Measurements from ENCODE around the gene KRT14.
"Not testable (repeated sequence)": the region's sequence is repeated elsewhere in the genome, so short reads cannot be mapped to it uniquely, and the experiment has no call there.

Gene KRT14

DNA sequence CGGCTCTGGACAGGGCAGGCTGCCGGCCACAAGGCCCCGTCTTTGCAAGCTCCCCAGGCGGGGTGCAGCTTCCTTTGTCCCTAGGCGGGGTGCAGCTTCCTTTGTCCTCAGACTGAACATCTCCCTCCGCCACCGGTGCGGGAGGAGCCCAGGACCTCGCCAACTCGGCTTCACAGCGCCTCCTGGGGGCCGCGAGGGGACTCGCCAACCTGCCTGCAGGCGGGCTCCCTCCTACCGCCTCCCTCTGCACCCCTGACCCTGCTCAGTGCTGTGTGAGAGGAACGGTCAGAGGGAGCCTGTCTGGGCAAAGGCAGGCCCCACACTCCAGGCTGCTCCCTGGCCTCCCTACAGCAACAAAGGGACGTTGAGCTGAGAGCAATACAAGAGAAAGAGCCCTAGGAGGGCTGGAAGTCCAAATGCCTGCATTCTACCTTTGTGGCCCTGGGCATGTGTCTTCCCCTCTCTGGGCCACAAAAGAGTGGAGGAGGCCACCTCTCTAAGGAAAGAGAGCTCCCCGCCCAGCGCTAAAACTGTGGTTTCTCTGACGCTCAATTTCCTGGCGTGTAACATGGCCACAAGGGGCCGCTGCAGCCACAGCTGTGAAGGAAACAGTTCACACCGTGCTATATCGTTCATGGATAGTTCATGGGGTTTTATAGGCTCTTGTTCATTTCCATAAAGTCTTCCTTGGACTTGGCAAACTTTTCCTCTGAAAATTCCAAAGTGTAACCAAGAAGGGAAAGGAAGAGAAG, 37.7 kb downstream of the KRT14 start:
- in situ Hi-C loops (cut with MboI; ENCODE audit: low sequenced_read_pairs) = loop anchor here (5.0 kb wide), 1 partner anchor 42 kb away; the partner anchor contains the start of gene KRT13

DNA sequence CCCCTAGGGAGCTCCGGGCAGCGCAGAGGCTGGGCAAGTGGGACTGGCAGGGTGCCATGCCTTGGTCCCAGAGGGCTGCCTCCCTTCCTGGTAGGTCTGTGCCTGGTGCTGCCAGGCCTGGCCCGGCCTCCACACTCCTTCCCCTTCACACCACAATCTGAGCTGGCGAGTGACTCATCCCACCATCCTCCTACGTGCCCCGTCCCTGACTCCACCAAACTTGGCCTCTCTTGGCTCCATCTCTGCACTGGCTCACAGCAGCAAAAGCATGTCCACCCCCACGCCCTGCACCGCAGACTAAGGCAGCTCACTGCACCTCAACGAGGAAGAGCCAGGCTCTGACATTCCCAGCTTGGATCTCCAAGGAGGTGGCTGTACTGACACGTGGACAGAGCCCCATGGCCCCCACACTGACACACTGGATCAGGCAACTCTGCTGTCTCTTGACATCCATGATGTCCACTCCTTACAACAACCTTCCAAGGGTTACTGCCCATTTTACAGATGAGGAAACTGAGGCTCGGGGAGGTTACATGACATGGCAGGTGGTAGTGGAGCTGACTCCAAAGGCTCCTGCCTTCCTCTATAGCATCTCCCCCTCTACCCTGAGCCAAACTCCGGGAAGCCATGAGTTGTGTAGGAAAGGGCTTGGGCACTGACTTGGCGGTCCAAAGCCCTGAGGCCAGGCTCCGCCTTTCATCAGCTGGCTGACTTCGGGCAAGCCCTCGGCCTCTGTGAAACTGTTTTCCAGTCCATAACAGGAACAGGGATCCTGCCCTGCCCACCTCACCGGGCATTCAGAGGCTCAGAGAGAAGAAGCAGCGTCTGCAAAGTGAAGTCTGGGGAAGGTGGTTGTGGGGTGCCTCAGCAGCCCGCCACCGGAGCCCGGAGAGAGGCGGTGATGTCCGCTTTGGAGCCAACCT, 38.5 kb downstream of the KRT14 start:
- in situ Hi-C loops (cut with MboI; ENCODE audit: low sequenced_read_pairs) = loop anchor here (5.0 kb wide), 1 partner anchor 41 kb away; the partner anchor contains the start of gene KRT13

DNA sequence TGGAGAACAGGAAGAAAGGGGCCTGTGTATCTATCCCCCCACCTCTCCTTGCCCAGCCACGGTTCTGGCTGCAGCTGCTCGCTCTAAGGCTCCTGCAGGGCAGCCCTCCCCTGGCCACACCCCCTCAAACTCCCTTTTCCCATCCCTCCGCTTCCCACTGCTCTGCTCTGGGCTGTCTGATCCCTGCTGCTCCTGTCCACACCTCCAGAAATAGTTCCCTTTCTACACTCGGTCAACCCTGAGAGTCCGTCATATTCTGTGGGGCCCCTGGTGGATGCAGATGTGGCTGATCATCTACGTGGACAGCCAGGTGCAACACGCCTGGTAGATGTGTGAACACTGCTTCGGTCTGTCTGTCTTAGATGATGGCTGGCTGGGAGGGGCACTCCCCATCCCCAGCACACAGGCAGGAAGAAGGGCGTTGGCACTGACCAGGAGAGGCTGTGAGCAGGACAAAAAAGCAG, 39.3 kb downstream of the KRT14 start:
- in situ Hi-C loops (cut with MboI; ENCODE audit: low sequenced_read_pairs) = loop anchor here (5.0 kb wide), 1 partner anchor 40 kb away; the partner anchor contains the start of gene KRT13

DNA sequence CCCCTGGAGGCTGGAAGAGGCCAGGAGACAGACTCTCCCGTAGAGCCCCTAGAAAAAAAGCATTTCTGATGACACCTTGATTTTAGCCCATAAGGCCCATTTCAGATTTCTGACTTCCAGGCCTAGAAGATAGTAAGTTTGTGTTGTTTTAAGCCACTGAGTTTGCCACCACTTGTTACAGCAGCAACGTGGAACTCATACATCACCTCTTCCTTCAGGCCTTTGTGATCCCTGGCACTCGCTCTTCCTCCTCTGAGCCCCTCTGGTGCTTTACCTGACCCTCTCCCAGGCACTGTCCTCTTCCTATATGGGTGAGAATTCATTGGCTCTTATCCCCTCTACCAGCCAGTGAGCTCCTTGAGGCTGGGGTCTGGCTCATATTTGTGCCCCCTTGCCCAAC, 39.9 kb downstream of the KRT14 start:
- in situ Hi-C loops (cut with MboI; ENCODE audit: low sequenced_read_pairs) = loop anchor here (5.0 kb wide), 1 partner anchor 40 kb away; the partner anchor contains the start of gene KRT13

DNA sequence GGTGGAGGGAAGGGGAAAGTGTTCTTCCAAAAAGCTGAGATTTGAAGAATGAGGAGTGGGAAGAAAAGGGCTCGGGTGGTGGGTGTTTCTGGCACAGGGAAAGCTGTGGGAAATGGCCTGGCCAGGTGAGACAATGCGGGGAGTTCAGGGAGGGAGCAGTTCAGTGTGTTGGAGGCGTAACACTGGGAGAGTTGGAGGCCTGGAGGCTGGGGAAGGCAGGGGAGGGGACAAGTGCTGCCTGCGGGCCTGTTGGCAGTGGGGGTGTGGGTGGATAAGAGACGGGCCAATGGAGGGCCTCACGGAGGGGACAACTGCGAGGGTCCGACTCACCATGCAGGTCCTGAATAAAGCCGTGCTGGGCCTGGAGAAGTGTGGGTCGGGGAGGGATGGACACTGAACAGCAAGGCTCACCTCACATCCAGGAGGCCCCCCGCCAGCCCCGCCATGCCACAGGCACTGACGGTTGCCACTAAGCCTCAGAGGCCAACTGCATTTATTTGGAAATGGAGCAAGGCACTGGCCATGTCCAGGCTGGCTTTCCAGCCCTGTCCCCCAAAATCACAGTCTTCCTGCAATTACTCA, 40.8 kb downstream of the KRT14 start:
- in situ Hi-C loops (cut with MboI; ENCODE audit: low sequenced_read_pairs) = loop anchor here (5.0 kb wide), 1 partner anchor 39 kb away; the partner anchor contains the start of gene KRT13

DNA sequence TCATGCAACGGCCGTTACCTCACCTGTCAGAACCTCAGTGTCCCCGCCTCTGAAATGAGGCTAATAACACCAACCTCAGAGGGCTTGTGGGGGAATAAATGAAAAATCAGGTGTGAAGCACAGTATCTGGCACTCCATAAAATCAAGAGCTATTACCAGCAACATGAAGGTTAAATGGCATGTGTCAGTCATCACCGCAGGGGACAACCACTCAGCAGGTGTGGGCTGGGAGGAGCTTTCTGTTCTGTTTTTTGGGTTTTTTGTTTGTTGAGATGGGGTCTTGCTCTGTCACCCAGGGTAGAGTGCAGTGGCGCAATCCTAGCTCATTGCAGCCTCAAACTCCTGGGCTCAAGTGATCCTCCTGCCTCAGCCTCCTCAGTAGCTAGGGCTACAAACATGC, 41.8 kb downstream of the KRT14 start:
- in situ Hi-C loops (cut with MboI; ENCODE audit: low sequenced_read_pairs) = loop anchor here (5.0 kb wide), 1 partner anchor 38 kb away; the partner anchor contains the start of gene KRT13

DNA sequence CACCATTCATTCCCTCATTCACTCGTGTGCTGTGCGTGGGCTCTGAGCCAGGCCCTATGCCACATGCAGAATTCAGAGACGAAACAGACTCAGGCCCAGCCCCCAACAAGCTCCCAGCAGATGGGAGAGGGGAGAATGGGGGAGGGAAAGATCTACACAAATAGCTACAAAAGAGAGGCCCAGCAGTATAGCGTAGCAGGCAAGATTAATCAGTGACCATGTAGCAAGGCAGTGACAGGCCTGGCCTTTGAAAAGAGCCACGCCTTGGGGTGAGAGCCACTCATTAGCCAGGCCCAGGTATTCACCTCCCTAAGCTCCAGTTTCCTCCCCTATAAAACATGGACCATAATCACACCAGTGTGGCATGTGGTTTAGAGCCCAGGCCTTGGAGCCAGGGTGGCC, 42.2 kb downstream of the KRT14 start:
- in situ Hi-C loops (cut with MboI; ENCODE audit: low sequenced_read_pairs) = no loop called here

DNA sequence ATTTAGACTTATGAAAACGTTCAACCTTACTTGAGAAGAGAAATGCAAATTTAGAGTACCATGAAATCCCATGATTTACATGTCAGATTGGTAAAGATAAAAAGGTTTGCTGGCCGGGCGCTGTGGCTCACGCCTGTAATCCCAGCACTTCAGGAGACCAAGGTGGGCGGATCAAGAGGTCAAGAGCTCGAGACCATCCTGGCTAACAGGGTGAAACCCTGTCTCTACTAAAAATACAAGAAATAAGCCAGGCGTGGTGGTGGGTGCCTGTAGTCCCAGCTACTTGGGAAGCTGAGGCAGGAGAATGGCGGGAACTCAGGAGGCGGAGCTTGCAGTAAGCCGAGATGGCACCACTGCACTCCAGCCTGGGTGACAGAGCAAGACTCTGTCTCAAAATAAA, 43.9 kb downstream of the KRT14 start:
- in situ Hi-C loops (cut with MboI; ENCODE audit: low sequenced_read_pairs) = not testable (repeated sequence)

DNA sequence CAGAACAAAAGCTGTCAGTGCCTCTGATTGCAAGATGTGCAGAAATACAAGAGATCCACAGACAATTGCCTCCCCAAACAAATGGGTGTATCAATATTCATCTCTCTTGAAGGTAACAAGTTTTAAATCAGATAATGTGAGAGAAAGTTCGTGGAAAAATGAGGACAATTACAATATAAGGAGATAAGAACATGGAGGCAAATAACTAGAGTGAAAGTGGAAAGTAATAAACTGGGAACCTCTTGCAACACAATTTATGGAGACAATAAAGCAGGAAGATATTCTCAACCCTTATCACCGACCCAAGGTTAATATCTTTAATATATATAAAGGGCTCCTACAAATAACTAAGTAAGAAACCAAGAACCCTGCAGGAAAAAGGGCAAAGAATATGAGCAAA, 44.3 kb downstream of the KRT14 start:
- in situ Hi-C loops (cut with MboI; ENCODE audit: low sequenced_read_pairs) = no loop called here

DNA sequence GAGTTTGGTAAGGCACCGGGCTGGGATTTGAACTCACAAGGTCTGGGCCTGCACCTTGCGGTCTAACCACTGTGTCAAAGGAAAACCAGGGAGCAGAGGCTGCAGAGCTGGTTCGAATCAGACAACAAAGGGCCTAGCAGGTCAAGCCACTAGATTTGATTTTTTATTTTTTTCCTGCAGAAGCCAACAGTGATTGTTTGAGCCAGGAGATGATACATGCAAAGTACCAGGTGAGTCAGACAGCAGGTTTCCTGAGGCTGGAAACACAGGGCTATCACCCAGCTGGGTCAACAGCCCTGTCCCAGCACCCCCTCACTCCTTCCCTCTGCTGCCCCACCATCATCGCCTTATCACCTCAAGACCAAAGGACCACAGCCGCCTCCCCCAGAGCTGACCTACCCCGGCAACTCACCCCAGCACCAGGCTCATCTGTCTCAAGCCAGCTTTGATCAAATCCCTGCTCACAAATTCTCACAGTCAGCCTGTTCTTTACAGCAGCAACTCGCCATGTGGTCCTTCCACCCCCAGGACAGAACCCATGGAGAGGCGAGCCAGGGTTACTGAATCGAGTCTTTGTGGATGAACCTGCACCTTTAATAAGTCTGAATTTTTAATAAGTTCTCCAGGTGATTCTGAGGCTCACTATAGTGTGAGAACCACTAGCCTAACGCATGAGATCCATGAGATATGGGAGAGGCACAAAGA, 45.6 kb downstream of the KRT14 start:
- in situ Hi-C loops (cut with MboI; ENCODE audit: low sequenced_read_pairs) = no loop called here

DNA sequence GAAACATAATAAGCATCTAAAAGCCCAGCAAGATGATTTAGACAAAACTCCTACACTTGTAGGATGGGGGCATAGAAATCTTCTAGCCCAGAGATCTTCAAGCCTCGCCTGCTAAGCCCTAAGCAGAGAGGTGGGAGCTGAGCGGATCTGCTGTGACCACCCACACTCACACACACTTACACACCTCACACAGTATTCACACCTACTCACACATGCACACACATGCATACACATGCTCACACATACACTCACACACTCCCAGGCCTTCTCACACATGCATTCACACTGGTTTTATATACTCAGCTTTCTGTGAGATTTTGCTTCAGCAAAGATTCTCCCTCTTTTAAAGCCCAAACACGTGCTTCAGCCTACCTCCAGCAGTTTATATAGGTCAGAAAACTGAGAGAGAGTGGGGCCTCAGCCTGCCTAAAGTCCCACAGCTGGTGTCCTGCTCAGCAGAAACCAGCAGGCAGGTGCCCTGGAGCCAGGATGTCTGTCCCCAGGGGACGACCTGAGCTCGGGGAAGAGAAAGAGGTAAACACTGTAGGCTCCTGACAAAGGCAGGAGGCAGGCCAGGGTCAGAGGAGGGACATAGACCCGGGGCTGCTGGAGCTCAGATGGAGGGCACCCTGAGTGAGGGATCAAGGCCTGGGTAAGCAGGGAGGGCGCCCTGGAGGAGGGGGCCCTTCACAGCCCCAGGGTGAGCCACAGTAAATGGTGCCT, 46.6 kb downstream of the KRT14 start:
- in situ Hi-C loops (cut with MboI; ENCODE audit: low sequenced_read_pairs) = no loop called here

DNA sequence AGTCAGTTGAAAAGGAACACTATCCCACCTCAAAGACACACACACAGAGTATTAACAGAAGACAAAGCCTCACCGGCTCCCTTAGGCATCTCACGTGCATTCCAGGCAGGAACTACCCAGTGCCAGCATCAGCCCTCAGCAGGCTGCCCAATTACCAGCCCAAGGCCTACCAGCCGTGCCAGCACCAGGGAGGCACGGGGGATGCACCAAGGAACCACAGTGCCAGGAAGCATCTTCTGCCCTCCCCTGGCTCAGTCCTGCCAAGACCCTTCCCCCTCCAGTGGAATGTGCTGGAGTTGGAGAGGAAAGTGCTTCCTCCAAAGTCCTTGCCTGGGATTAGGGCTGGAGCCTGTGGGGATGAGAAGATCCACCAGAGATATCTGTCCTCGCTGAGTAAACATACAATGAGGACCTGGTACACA, 47.6 kb downstream of the KRT14 start:
- in situ Hi-C loops (cut with MboI; ENCODE audit: low sequenced_read_pairs) = no loop called here

DNA sequence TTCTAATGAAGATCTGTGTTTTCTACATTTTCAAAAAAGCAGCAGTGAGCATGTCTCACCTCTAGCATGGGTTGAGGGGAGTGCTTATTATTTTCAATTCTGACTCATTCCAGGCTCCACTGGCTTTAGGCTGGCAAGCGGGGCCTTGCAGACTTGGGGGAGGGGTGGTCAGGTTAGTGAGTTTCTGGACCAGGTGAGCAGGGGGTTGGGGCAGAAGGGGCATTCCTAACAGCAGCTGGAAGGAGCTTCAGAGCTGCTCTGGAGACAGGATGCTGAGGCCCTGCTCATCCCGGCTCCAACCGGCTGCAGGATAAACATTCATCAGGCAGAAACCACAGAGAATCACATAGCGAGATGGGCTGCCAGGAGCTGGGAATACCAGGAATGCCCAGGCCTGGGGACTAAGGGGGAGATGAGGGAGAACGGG, 48.1 kb downstream of the KRT14 start:
- in situ Hi-C loops (cut with MboI; ENCODE audit: low sequenced_read_pairs) = no loop called here

DNA sequence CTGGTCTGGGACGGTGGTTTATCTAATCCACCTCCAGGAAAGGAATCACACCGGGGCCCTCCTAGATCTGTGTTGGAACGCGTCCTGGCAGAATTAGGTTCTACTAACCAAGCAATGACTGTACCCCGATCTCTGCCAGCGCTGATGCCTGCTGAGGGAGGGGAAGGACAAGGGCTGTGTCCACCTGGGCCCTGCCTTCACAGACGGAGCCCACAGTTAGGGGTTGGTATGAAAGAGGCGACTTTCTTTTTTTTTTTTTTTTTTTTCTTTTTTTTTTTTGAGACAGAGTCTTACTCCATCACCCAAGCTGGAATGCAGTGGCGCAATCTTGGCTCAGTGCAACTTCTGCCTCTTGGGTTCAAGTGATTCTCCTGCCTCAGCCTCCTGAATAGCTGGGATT, 48.7 kb downstream of the KRT14 start:
- in situ Hi-C loops (cut with MboI; ENCODE audit: low sequenced_read_pairs) = no loop called here

DNA sequence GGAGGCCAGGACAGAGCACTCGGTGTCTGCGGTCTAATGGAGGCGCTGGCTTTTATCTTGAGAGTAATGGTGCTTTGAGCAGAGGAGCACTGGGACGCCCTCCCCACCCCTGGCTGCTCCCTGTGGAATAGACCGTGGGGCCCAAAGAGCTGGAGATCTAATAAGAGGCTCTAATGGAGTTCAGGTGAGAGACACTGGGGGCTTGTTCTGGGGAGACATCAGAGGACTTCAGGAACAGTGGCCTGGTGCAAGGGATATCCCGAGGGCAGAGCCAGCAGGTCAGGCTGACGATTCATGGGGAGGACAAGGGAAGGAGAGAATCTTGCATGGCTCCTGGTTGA, 49.1 kb downstream of the KRT14 start:
- in situ Hi-C loops (cut with MboI; ENCODE audit: low sequenced_read_pairs) = no loop called here

DNA sequence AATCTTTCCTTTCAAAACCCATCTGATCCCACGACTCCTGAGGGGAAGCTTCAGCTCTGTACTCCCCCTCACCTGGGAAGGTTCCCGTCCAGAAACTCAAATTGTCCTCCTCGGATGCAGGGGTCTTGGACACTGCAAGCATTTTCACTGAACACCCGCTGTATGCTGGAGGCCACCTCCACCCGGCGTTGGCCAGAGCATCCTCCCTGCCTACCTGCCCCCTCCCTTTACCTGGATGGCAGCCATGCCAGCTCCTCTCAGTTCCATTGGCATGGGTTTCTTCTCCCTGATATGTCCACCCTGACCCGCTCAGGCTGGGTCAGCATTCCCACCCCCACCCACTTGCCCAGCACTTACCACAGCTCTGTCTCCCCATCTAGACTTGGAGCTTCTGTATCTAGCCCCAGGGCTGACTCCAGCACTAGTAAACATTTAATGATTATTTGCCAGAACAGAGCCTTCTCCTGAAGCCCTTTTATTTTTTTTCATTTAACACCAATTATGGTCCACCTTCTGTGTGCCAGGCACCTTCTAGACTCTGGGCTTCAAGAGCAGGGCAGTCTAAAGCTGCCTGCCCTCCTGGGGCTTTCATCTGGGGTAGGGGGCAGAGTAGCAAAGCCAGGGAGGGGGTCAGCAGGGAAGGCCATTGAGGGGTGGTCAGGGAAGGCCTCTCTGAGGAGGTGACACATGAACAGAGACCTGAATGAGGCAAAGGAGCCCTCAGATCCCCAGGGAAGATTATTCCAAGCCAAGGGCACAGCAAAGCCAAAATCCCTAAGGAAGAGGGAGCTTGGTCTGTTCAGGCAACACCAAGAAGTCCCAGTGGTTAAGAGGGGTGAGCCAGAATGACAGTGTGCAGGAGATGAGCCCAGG, 49.7 kb downstream of the KRT14 start:
- in situ Hi-C loops (cut with MboI; ENCODE audit: low sequenced_read_pairs) = no loop called here

DNA sequence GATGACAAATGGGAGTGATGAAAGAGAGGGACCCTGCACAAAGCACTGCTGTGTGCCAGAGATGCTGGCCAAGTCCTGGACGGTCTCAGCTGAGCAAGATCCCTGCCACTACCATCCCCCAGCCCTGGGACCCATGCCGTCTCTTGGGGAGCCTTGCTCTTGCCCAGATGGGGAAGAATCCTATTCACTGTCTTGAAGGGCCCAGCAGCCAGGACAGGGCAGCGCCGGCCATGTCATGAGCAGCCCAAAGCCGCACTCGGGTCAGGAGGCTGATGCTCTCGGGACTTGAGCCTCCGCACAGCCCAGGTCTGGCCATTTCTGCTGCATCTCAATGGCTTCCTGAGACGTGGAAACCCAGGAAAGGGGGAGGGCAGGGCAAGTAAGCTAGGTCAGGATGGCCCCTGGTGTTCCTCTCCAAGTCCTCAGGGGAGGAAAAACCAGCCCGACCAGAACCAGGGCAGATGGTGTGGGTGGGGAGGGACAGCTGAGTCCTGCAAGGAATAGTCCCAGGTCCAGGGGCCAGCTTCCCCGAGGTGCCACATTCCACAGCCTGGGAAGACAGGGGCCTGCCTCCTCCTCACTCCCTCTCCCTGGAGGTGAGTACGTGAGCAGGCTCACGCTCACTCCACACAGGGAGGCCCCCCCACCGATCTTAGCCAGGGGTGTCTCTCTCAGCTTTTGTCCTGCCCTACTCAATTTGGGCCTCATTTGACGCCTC, 50.8 kb downstream of the KRT14 start:
- in situ Hi-C loops (cut with MboI; ENCODE audit: low sequenced_read_pairs) = no loop called here

DNA sequence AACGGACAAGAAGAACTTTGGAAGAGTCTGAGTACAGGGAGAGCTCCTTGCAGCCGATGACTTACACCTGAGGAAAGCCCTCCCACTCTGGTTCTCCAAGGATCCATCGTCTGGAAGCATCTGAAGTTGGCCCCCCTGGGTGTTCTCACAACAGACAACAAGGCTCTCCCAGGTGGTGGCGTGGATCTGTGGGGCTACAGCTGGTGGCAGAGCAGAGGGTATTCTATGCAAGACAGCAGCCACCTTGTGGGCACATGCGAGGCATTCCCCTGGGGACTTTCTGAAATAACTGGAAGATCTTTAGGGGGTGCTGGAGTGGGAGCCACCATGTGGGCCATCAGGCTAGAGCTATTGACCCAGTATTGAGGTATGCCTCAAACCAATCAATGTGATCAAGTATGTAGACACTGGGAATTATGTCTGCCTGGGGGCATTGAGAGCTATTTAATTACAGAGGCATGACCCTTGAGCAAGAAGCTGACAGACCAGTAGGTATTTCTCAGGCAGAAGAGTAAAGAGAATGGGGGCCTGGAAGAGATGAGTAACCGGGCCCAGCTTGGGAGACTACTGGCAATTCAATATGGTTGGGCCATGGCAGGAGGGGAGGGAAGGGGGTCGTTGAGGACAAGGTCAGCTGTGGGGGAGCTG, 51.7 kb downstream of the KRT14 start:
- in situ Hi-C loops (cut with MboI; ENCODE audit: low sequenced_read_pairs) = no loop called here

Data from HL-60/S4 treated with phorbol 12-myristate 13-acetate at 8.2 ng/mL for 4 days and 3 days (cell line).